GM18502 (cell line): ENCODE data around the gene SMAD3.
"Not testable (repeated sequence)": the region's sequence is repeated elsewhere in the genome, so short reads cannot be mapped to it uniquely, and the experiment has no call there.

ENCODE experiments used
- ATAC-seq: cut with Tn5 transposase; IDR thresholded peaks from one replicate; pipeline ENCODE4 v1.9.1; 2021; ENCODE audit warnings: mild to moderate bottlenecking; ENCODE audit not compliant: unreplicated experiment, poor library complexity

Gene SMAD3

GRCh38 chr15:67061811-67062368 is 3.5 kb upstream of the SMAD3 start:
- no peak for ATAC-seq

- ATAC-seq: no peak
Observed at GRCh38 chr15:67062369-67062985, 2.9 kb upstream of the SMAD3 start.

GRCh38 chr15:67063689-67064606 is 1.5 kb upstream of the SMAD3 start:
- no peak for ATAC-seq

- ATAC-seq: peak; percentile 32
Observed at GRCh38 chr15:67064607-67065530, 533 bp upstream of the SMAD3 start.

- ATAC-seq: no peak
Observed at GRCh38 chr15:67066041-67066958, 898 bp downstream of the SMAD3 start.

- ATAC-seq: no peak
Observed at GRCh38 chr15:67066959-67067853, 1.8 kb downstream of the SMAD3 start.

GRCh38 chr15:67067930-67068551 is 2.6 kb downstream of the SMAD3 start:
- ATAC-seq: no peak

- no peak for ATAC-seq
Observed at GRCh38 chr15:67068710-67069400, 3.5 kb downstream of the SMAD3 start.

GRCh38 chr15:67070150-67070549 is 4.7 kb downstream of the SMAD3 start:
- ATAC-seq: no peak

- no peak for ATAC-seq
Observed at GRCh38 chr15:67070892-67071664, 5.7 kb downstream of the SMAD3 start.

GRCh38 chr15:67072442-67072841 is 7.0 kb downstream of the SMAD3 start:
- ATAC-seq: no peak

- ATAC-seq: no peak
Observed at GRCh38 chr15:67072958-67073357, 7.6 kb downstream of the SMAD3 start.

GRCh38 chr15:67074886-67075229 is 9.5 kb downstream of the SMAD3 start:
- ATAC-seq: no peak

- ATAC-seq: not testable (repeated sequence)
Observed at GRCh38 chr15:67075555-67076135, 10.2 kb downstream of the SMAD3 start.

GRCh38 chr15:67076147-67076843 is 10.9 kb downstream of the SMAD3 start:
- no peak for ATAC-seq
